Measurements from ENCODE around the gene MAB21L3. TPM values are rescaled to one million over a fixed set of nuclear protein-coding genes. Genes with fewer than 3 reads are reported as not detected.

Gene MAB21L3
- total and polyA plus RNA-seq, 2 experiments from 2014 or later = 0.48 to 1.3 TPM

- H3K36me3 ChIP-seq = no peaks in the 10 kb centered on the region
- TF ChIP-seq CTCF (IDR thresholded peaks at IDR 0.05; ENCODE audit: low read depth, low read length) = no peak
- H3K4me1 ChIP-seq (ENCODE audit: low read depth) = peaks cover 25% of the 10 kb centered on the region
- no peaks in the 10 kb centered on the region for H3K9me3 ChIP-seq (ENCODE audit: low read depth)
- no peak overlapping the region for H3K27ac ChIP-seq
- H3K4me3 ChIP-seq = no peak overlapping the region
- no peaks in the 10 kb centered on the region for H3K27me3 ChIP-seq
- no peak for DNase-seq (ENCODE audit: low read depth in 1 of 2, low spot score in 1 of 2)
Observed at GRCh38 chr1:116166011-116166571, 54.9 kb downstream of the MAB21L3 start.

- peaks cover 25% of the 10 kb centered on the region for H3K4me1 ChIP-seq (ENCODE audit: low read depth)
Observed at GRCh38 chr1:116166655-116167054, 55.5 kb downstream of the MAB21L3 start.

GRCh38 chr1:116167625-116168276, 56.6 kb downstream of the MAB21L3 start:
- no peak for TF ChIP-seq CTCF (IDR thresholded peaks at IDR 0.05; ENCODE audit: low read depth, low read length)
- DNase-seq (ENCODE audit: low read depth in 1 of 2, low spot score in 1 of 2) = peak; percentile 53 to 55
- no peaks in the 10 kb centered on the region for H3K9me3 ChIP-seq (ENCODE audit: low read depth)
- H3K4me1 ChIP-seq (ENCODE audit: low read depth) = peaks cover 25% of the 10 kb centered on the region
- no peaks in the 10 kb centered on the region for H3K27me3 ChIP-seq
- H3K36me3 ChIP-seq = no peaks in the 10 kb centered on the region
- H3K27ac ChIP-seq = peak overlapping the region; percentile 75
- peak overlapping the region; percentile 13 for H3K4me3 ChIP-seq

More at GRCh38 chr1:116166655-116167054, 55.5 kb downstream of the MAB21L3 start:
- Histone ChIP-seq H3K27ac (no peak overlapping the region), H3K27me3 (no peaks in the 10 kb centered on the region), H3K4me3 (no peak overlapping the region), H3K9me3 (ENCODE audit: low read depth) (no peaks in the 10 kb centered on the region), H3K36me3 (no peaks in the 10 kb centered on the region)
- no peak for TF ChIP-seq CTCF (IDR thresholded peaks at IDR 0.05; ENCODE audit: low read depth, low read length)
- no peak for DNase-seq (ENCODE audit: low read depth in 1 of 2, low spot score in 1 of 2)

GRCh38 chr1:116168277-116169032, 57.3 kb downstream of the MAB21L3 start:
- H3K4me1 ChIP-seq (ENCODE audit: low read depth) = peaks cover 25% of the 10 kb centered on the region
- peak; percentile 81 to 82 for DNase-seq (ENCODE audit: low read depth in 1 of 2, low spot score in 1 of 2)
- H3K4me3 ChIP-seq = peak overlapping the region; percentile 13
- no peaks in the 10 kb centered on the region for H3K36me3 ChIP-seq
- H3K27me3 ChIP-seq = no peaks in the 10 kb centered on the region
- peak; percentile 95 for TF ChIP-seq CTCF (IDR thresholded peaks at IDR 0.05; ENCODE audit: low read depth, low read length)
- peak overlapping the region; percentile 75 for H3K27ac ChIP-seq
- no peaks in the 10 kb centered on the region for H3K9me3 ChIP-seq (ENCODE audit: low read depth)

GRCh38 chr1:116169898-116170297, 58.7 kb downstream of the MAB21L3 start:
- H3K4me1 ChIP-seq (ENCODE audit: low read depth) = peaks cover 15% of the 10 kb centered on the region

More at GRCh38 chr1:116169898-116170297, 58.7 kb downstream of the MAB21L3 start:
- Histone ChIP-seq H3K27ac (no peak overlapping the region), H3K4me3 (no peak overlapping the region), H3K27me3 (no peaks in the 10 kb centered on the region), H3K9me3 (ENCODE audit: low read depth) (no peaks in the 10 kb centered on the region), H3K36me3 (no peaks in the 10 kb centered on the region)
- DNase-seq (ENCODE audit: low read depth in 1 of 2, low spot score in 1 of 2) = no peak
- no peak for TF ChIP-seq CTCF (IDR thresholded peaks at IDR 0.05; ENCODE audit: low read depth, low read length)

Measured in cardiac muscle cell (in vitro differentiated cells and primary cell).